Left cardiac atrium (tissue), 4 donors: ENCODE measurements around the gene CXCR3. TPM values are rescaled to one million over a fixed set of nuclear protein-coding genes. Genes with fewer than 3 reads are reported as not detected.
"Not testable (repeated sequence)": the region's sequence is repeated elsewhere in the genome, so short reads cannot be mapped to it uniquely, and the experiment has no call there.

Source experiments
- ATAC-seq, 2 donors: fragments of 200-7000 bp; cut with Tn5 transposase; one replicate each; pipeline ENCODE4 v1.9.1; 2020; ENCODE audit warnings: mild to moderate bottlenecking in 2 of 2, moderate library complexity in 2 of 2
- DNase-seq: peaks from one replicate; pipeline ENCODE4 v3.0.0-alpha.2; 2020
- intact Hi-C, 2 donors: fragments of 100-400 bp; cut with DNase I; formaldehyde crosslinking; loops; one replicate each; pipeline versions ENCODE4 v1.14.1 to v1.15.1; 2022 to 2023
- total RNA-seq, 2 donors: library from RNA; stranded (reverse); fragmentation: NEBNext Ultra II Directional; extraction: Animal tissue kit (Norgen Biotek cat#: 25700); gene quantifications; one replicate each; pipeline ENCODE4 v1.2.1, GENCODE V29; 2021
- donor health status: DM: no; HTN: yes; CAD: no.
- donor health status: DM: no; HTN: yes; CAD: no; lungs with severe emphysema.
- donor health status: DM: yes; HTN: yes; CAD: no.
- donor health status: Dilated cardiomyopathy.

The CXCR3 gene
- total RNA-seq, 2 donors from 2014 or later, result 0.24 to 0.82 TPM

DNA sequence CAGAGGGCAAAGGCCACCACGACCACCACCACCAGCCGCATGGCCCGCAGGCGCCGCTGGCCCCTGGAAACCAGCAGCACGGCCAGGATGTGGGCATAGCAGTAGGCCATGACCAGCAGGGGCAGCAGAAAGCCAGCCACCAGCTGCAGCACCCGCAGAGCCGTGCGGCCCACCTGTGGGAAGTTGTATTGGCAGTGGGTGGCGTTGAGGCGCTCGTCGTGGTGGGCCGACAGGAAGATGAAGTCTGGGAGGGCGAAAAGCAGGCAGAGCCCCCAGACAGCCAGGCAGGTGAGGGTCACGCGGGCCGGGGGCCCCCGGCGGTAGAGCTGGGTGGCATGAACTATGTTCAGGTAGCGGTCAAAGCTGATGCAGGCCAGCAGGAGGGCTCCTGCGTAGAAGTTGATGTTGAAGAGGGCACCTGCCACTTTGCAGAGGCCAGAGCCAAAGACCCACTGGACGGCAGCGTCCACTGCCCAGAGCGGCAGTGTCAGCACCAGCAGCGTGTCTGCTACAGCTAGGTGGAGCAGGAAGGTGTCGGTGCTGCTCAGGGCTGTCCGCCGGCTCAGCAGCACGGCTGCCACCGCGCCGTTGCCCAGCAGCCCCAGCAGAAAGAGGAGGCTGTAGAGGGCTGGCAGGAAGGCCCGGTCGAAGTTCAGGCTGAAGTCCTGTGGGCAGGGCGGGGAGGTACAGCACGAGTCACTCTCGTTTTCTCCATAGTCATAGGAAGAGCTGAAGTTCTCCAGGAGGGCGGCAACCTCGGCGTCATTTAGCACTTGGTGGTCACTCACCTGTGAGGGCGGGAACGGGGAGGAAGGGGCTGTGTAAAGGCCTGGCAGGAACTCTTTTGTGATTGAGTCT is 1.4 kb downstream of the CXCR3 start:
- intact Hi-C loops, result no loop called here
- ATAC-seq, result peak in 1 of 2 donors; percentile 29
- no peak for DNase-seq

DNA sequence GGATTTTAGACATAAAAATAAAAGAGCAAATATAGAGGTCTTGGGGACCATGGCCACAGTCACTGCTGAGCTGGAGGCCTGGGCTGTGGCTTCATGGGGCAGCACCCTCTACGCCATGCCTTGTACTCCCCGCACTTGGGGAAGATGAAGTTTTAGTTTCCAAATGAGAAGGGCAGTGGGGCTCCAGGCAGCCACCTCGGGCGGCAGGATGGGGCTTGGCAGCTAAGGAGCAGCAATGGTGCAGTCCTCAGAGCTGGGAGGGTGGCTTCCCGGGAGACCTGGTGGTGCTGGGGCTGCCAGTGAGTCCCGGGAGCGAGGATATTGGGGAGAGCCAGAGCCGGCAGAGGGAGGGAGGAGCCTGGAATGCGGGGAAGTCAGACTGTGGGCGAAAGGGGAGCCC is 2.4 kb downstream of the CXCR3 start:
- intact Hi-C loops, result no loop called here
- no peak for DNase-seq
- no peak for ATAC-seq

DNA sequence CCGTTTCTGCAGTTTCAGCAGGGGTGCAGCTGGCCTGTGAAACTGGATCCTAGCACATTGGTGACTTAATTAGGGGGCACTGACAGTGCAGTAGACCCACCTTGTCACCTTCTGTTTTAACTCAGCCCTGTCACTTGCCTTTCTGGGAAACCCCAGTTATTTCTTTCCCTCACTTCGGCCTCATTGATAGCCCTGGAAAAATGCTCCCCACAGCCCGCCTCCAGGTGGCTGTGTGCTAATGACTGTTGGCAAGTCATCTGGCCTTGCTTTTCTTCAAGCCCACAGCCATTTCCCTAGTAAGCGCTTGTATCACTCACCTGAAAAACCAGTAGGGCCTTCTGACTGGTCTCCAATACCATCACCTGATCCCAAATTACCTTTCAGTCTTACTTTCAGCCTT is 3.3 kb downstream of the CXCR3 start:
- intact Hi-C loops, result no loop called here
- no peak for ATAC-seq
- DNase-seq, result no peak

- ATAC-seq (no peak), DNase-seq (no peak)
- intact Hi-C loops, result no loop called here
Measured at GRCh38 chrX:71612256-71612655, 6.1 kb downstream of the CXCR3 start.

DNA sequence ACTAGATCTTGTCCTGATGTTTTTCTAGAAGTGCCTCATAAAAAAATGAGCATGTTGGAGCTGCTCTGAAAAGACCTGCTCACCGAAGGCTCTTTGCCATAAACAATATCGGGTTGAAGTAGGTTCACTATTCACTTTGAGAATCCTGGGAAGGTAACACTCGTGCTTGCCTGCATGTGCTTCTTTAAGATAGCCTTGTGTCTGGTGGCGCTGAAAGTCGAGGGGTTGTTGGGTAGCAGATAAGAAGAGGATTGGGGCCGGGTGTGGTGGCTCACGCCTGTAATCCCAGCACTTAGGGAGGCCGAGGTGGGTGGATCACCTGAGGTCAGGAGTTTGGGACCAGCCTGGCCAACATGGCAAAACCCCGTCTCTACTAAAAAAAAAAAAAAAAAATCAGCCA is 6.6 kb downstream of the CXCR3 start:
- not testable (repeated sequence) for DNase-seq

DNA sequence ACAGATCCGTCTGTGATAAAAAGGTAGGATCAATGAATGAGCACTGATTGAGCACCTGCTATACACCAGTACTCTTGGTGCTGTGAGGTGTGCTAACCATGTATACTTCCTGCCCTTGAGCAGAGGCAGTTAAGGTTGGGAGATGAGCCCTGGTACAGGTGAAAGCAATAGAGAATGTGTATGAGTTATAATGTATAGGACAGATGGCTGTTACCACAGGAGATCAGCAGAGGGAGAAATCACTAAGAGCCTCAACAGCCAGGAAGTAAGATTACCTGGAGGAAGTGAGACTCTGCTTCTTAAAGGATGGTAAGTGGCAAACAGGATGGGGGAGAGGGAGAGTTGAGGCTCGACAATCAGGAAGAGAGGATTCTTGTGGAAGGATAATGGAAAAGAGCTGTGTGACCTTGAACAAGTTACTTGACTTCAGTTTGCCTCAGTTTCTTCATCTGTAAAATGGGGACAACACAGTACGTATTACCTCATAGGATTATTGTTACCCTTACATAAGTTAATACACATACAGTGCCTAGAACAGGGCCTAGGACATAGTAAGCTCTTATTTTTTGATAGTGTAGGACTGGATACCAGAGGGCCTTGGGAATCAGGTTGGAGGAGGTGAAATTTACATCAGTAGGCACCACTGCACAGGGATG is 9.1 kb downstream of the CXCR3 start:
- ATAC-seq, result no peak
- intact Hi-C loops, result no loop called here

More for the DNA sequence above, 6.6 kb downstream of the CXCR3 start:
- ATAC-seq, intact Hi-C loops: not testable (repeated sequence)

GRCh38 chrX:71607488-71607887 is 10.8 kb downstream of the CXCR3 start:
- intact Hi-C loops, result no loop called here
- ATAC-seq (no peak), DNase-seq (no peak)

More for the DNA sequence above, 9.1 kb downstream of the CXCR3 start:
- DNase-seq, result no peak

- intact Hi-C loops, result no loop called here
- no peak for ATAC-seq
- DNase-seq, result no peak
Measured at GRCh38 chrX:71606536-71607216, 11.6 kb downstream of the CXCR3 start.

- ATAC-seq (no peak), DNase-seq (no peak)
- intact Hi-C loops, result no loop called here
Measured at GRCh38 chrX:71604796-71605568, 13.3 kb downstream of the CXCR3 start.

GRCh38 chrX:71604141-71604540 is 14.2 kb downstream of the CXCR3 start:
- DNase-seq (no peak), ATAC-seq (no peak)
- intact Hi-C loops, result no loop called here

DNA sequence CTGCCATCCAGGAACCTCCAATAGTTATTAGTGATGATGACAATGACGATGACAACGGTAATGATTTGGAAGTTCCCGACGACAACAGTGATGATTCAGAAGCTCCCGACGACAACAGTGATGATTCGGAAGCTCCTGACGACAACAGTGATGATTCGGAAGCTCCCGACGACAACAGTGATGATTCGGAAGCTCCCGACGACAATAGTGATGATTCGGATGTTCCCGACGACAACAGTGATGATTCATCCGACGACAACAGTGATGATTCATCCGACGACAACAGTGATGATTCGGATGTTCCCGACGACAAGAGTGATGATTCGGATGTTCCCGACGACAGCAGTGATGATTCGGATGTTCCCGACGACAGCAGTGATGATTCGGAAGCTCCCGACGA is 14.7 kb downstream of the CXCR3 start:
- DNase-seq, result no peak
- intact Hi-C loops, result no loop called here
- ATAC-seq, result no peak

GRCh38 chrX:71599965-71600364 is 18.3 kb downstream of the CXCR3 start:
- no peak for ATAC-seq
- no peak for DNase-seq
- intact Hi-C loops, result no loop called here

- DNase-seq, ATAC-seq, intact Hi-C loops: not testable (repeated sequence)
Measured at GRCh38 chrX:71593210-71593609, 25.1 kb downstream of the CXCR3 start.

GRCh38 chrX:71586929-71587328 is 31.4 kb downstream of the CXCR3 start:
- intact Hi-C loops, result no loop called here
- no peak for DNase-seq
- no peak for ATAC-seq

DNA sequence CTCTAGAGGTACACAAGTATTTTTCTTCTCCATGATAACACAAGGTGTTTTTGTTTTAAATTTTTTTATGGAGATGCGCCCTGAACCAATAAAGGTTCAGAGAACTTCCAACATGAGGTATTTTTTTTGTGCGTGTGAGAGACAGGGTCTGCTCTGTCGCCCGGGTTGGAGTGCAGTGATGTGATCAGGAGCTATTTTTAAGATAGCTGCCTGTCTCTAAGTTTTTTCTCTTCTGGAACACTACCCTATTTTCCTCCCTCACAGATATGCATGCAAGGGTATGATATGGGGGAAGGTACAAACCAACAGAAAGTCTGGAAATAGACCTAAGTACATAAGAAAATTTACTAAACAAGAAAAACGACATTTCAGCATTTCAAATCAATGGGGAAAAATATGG is 37.1 kb downstream of the CXCR3 start:
- ATAC-seq (peak; percentile 39 to 49), DNase-seq (no peak)
- intact Hi-C loops, result no loop called here

- DNase-seq (no peak), ATAC-seq (peak in 1 of 2 donors; percentile 15)
- intact Hi-C loops, result no loop called here
Measured at GRCh38 chrX:71579990-71580380, 38.3 kb downstream of the CXCR3 start.

DNA sequence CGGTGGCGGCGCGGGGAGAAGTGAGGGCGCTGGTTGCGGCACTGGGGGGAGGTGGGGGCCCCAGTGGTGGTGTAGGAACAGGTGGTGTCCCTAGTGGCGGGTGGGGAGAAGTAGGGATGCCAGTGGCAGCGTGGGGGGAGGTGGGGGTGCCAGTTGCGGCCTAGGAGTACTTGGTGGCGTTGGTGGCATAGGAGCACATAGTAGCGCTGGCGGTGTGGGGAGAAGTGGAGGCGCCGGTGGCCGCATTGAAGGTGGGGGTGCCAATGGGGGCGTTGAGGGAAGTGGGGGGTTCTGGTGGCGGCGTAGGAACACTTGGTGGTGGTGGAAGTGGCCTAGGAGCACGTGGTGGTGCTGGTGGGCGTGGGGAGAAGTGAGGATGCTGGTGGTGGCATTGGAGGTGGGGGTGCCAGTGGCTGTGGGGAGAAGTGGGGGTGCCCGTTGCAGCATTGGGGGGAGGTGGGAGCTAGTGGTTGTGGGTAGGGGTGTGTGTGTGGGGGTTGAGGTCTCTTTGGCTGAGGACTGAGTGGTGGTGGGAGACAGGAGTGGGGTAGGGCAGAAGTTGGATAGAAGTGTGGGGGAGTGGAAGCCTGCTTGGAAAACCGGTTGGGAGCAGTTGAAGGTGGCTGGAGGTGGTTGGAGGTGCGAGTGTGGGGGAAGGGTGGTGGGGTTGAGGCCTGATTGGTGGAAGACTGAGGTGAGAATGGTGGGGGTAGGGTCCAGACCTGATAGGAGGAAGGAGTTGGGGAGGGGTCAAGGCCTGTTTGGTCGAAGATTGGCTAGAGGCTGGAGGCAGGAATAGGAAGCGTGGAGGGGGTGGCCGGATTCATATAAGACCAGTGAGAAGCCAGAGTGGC is 38.9 kb downstream of the CXCR3 start:
- ATAC-seq (peak in 1 of 2 donors; percentile 11), DNase-seq (no peak)
- intact Hi-C loops, result no loop called here
